HG03280 (cell line): Measurements from ENCODE around the gene SLITRK2.

ENCODE experiments used
- ATAC-seq: cut with Tn5 transposase; IDR thresholded peaks from one replicate; pipeline ENCODE4 v1.9.1; 2021; ENCODE audit warnings: mild to moderate bottlenecking, moderate library complexity; ENCODE audit not compliant: unreplicated experiment

Gene SLITRK2

GRCh38 chrX:145817331-145818185 lies at the start of gene SLITRK2:
SLITRK2 (plus strand) TSS chrX:145817829; CDS start chrX:145822426, 4,597 bp downstream.
- no peak for ATAC-seq

GRCh38 chrX:145773006-145773405 lies 44.6 kb upstream of the SLITRK2 start:
- ATAC-seq, result no peak

- no peak for ATAC-seq
Observed at GRCh38 chrX:145792281-145792680, 25.3 kb upstream of the SLITRK2 start.

GRCh38 chrX:145803508-145803907 lies 14.1 kb upstream of the SLITRK2 start:
- no peak for ATAC-seq

- ATAC-seq, result no peak
Observed at GRCh38 chrX:145813081-145813480, 4.5 kb upstream of the SLITRK2 start.

- ATAC-seq, result no peak
Observed at GRCh38 chrX:145816601-145817315, 871 bp upstream of the SLITRK2 start.

GRCh38 chrX:145818186-145819113 lies 821 bp downstream of the SLITRK2 start:
- ATAC-seq, result no peak

- ATAC-seq, result no peak
Observed at GRCh38 chrX:145820825-145821224, 3.2 kb downstream of the SLITRK2 start.

GRCh38 chrX:145821291-145821897 lies 3.8 kb downstream of the SLITRK2 start:
- no peak for ATAC-seq

- ATAC-seq, result no peak
Observed at GRCh38 chrX:145821898-145822571, 4.4 kb downstream of the SLITRK2 start.

GRCh38 chrX:145823132-145823531 lies 5.5 kb downstream of the SLITRK2 start:
- no peak for ATAC-seq

GRCh38 chrX:145825896-145826295 lies 8.3 kb downstream of the SLITRK2 start:
- no peak for ATAC-seq

- ATAC-seq, result no peak
Observed at GRCh38 chrX:145826466-145826865, 8.8 kb downstream of the SLITRK2 start.

GRCh38 chrX:145832796-145833195 lies 15.2 kb downstream of the SLITRK2 start:
- no peak for ATAC-seq

GRCh38 chrX:145840531-145840930 lies 22.9 kb downstream of the SLITRK2 start:
- ATAC-seq, result no peak

- no peak for ATAC-seq
Observed at GRCh38 chrX:145843146-145843904, 25.7 kb downstream of the SLITRK2 start.

- ATAC-seq, result no peak
Observed at GRCh38 chrX:145844886-145845285, 27.3 kb downstream of the SLITRK2 start.

GRCh38 chrX:145848448-145848847 lies 30.8 kb downstream of the SLITRK2 start:
- ATAC-seq, result no peak

- no peak for ATAC-seq
Observed at GRCh38 chrX:145848857-145849256, 31.2 kb downstream of the SLITRK2 start.
